Activated naive CD4-positive, alpha-beta T cell treated with anti-CD3 and anti-CD28 coated beads for 36 hours (primary cell): ENCODE data around the gene TLR5. TPM values are rescaled to one million over a fixed set of nuclear protein-coding genes. Genes with fewer than 3 reads are reported as not detected.

Experiments used
- total RNA-seq, 2 experiments: library from RNA; stranded (reverse); gene quantifications; one replicate each; pipeline ENCODE4 v1.2.3, GENCODE V29; 2021

Gene TLR5
- total RNA-seq, 2 experiments from 2014 or later: 0.67 to 0.93 TPM

Other genes with a start within 250 kb of the TLR5 start
- gene SUSD4, start 220.9 kb upstream of the TLR5 start, total RNA-seq: 1 to 10 TPM; 1.1 to 1.8 TPM